SK-N-SH (cell line): Measurements from ENCODE around the gene PPP2R5C. TPM values are rescaled to one million over a fixed set of nuclear protein-coding genes. Genes with fewer than 3 reads are reported as not detected.

Experiments used
- CTCF ChIA-PET: fragments of 300-600, 350-600 bp; formaldehyde crosslinking; extraction: SDS; loops from one replicate; lab custom pipeline; 2021; lab: Yijun Ruan, JAX
- POLR2A ChIA-PET: fragments of 350-600 bp; sonication (Branson Sonifier 250); formaldehyde crosslinking; extraction: SDS; loops from one replicate; lab custom pipeline; 2020; ENCODE audit warnings: antibody characterized with exemption, inconsistent platforms; lab: Yijun Ruan, JAX
- DNase-seq: peaks from one replicate; pipeline ENCODE4 v3.0.0; 2012
- H2AFZ ChIP-seq: fragments of 200-600 bp; sonication (generic); 2 replicates; pipeline ENCODE4 v1.8.1; 2016; ENCODE audit warnings: antibody characterized with exemption, mild to moderate bottlenecking, low read depth
- H3F3A ChIP-seq: fragments of 200-600 bp; sonication (generic); replicated peaks from 2 replicates; pipeline ENCODE3; 2016; ENCODE audit warnings: antibody characterized with exemption, mild to moderate bottlenecking; ENCODE audit not compliant: insufficient read depth
- H3K27ac ChIP-seq, 2 experiments: fragments of 200-500 bp in 1 of 2; fragments of 200-600 bp in 1 of 2; sonication (Bioruptor generic) in 1 of 2; sonication (generic), shearing (Covaris generic) in 1 of 2; 2 replicates each; pipeline versions ENCODE4 v1.5.1 to v1.6.1; 2014 to 2016; ENCODE audit warnings: low read depth in 2 of 2, inconsistent platforms in 1 of 2, low read length in 1 of 2, mild to moderate bottlenecking in 1 of 2, mixed read lengths in 1 of 2
- H3K27me3 ChIP-seq: fragments of 200-600 bp; sonication (generic), shearing (Covaris generic); 2 replicates; pipeline ENCODE4 v1.6.1; 2016; ENCODE audit warnings: mixed run types; ENCODE audit not compliant: insufficient read depth
- H3K36me3 ChIP-seq, 2 experiments: fragments of 200-500 bp in 1 of 2; fragments of 200-600 bp in 1 of 2; sonication (Bioruptor generic) in 1 of 2; sonication (generic) in 1 of 2; replicated peaks in 1 of 2; 2 replicates each; pipeline versions ENCODE3 to v1.5.1; 2014 to 2016; ENCODE audit warnings: low read length in 1 of 2, mild to moderate bottlenecking in 1 of 2; ENCODE audit not compliant: insufficient read depth in 2 of 2, control insufficient read depth in 1 of 2
- H3K4me1 ChIP-seq, 2 experiments: fragments of 200-500 bp in 1 of 2; fragments of 200-600 bp in 1 of 2; sonication (Bioruptor generic) in 1 of 2; sonication (generic), shearing (Covaris generic) in 1 of 2; 2 replicates each; pipeline versions ENCODE4 v1.5.1 to v1.6.1; 2014 to 2016; ENCODE audit warnings: low read depth in 1 of 2, low read length in 1 of 2, mixed run types in 1 of 2; ENCODE audit not compliant: insufficient read depth in 2 of 2, control insufficient read depth in 1 of 2
- H3K4me2 ChIP-seq: fragments of 200-600 bp; sonication (generic), shearing (Covaris generic); 2 replicates; pipeline ENCODE4 v1.6.1; 2017; ENCODE audit warnings: mixed run types
- H3K4me3 ChIP-seq, 2 experiments: fragments of 200-500 bp in 1 of 2; fragments of 200-600 bp in 1 of 2; sonication (Bioruptor generic) in 1 of 2; sonication (generic), shearing (Covaris generic) in 1 of 2; 2 replicates each; pipeline versions ENCODE4 v1.5.1 to v1.8.1; 2014 to 2016; ENCODE audit warnings: low read depth in 2 of 2, inconsistent platforms in 1 of 2, low read length in 1 of 2, mild to moderate bottlenecking in 1 of 2, mixed read lengths in 1 of 2, moderate library complexity in 1 of 2
- H3K79me2 ChIP-seq: fragments of 200-600 bp; sonication (generic); 2 replicates; pipeline ENCODE4 v1.8.1; 2017; ENCODE audit warnings: mild to moderate bottlenecking; ENCODE audit not compliant: insufficient read depth
- H3K9ac ChIP-seq: fragments of 200-600 bp; sonication (generic); 2 replicates; pipeline ENCODE4 v1.6.1; 2017; ENCODE audit warnings: mixed run types
- H3K9me2 ChIP-seq: fragments of 200-600 bp; sonication (generic); 2 replicates; pipeline ENCODE4 v1.6.1; 2017; ENCODE audit warnings: mixed run types
- H3K9me3 ChIP-seq: fragments of 200-600 bp; sonication (generic); 2 replicates; pipeline ENCODE4 v1.6.1; 2017; ENCODE audit warnings: mixed run types, mild to moderate bottlenecking, moderate library complexity
- H4K20me1 ChIP-seq: fragments of 200-600 bp; sonication (generic); 2 replicates; pipeline ENCODE4 v1.6.1; 2017; ENCODE audit warnings: mild to moderate bottlenecking, mixed run types; ENCODE audit not compliant: insufficient read depth
- CHD2 ChIP-seq: fragments of 150-350 bp; IDR thresholded peaks from 2 replicates; pipeline ENCODE4 v1.6.1; 2018; ENCODE audit warnings: low read length; ENCODE audit not compliant: partially characterized antibody
- EZH2phosphoT487 ChIP-seq: fragments of 200-600 bp; sonication (generic); IDR thresholded peaks from 2 replicates; pipeline ENCODE4 v1.6.1; 2017; ENCODE audit warnings: low read depth, mixed run types, mild to moderate bottlenecking, antibody characterized with exemption, moderate library complexity, borderline replicate concordance
- FOSL2 ChIP-seq: IDR thresholded peaks from 2 replicates; pipeline ENCODE4 v1.4.0; 2012; ENCODE audit warnings: low read depth, mild to moderate bottlenecking, moderate library complexity, borderline replicate concordance
- FOXJ3 ChIP-seq: sonication (generic); formaldehyde crosslinking; IDR thresholded peaks from 2 replicates; pipeline ENCODE4 v1.5.1; 2020; ENCODE audit warnings: mild to moderate bottlenecking, missing genetic modification reagents
- GABPA ChIP-seq: IDR thresholded peaks from 2 replicates; pipeline ENCODE4 v1.4.0; 2012; ENCODE audit warnings: low read depth, mild to moderate bottlenecking
- GATA2 ChIP-seq: sonication (generic); formaldehyde crosslinking; IDR thresholded peaks from 2 replicates; pipeline ENCODE4 v1.5.0; 2020; ENCODE audit warnings: mild to moderate bottlenecking, missing genetic modification reagents
- IRF3 ChIP-seq: fragments of 150-350 bp; IDR thresholded peaks from 2 replicates; pipeline ENCODE4 v1.6.1; 2016; ENCODE audit warnings: mild to moderate bottlenecking, low read depth, low read length
- JUND ChIP-seq: IDR thresholded peaks from 2 replicates; pipeline ENCODE4 v1.4.0; 2012
- MXI1 ChIP-seq: IDR thresholded peaks from 2 replicates; pipeline ENCODE4 v1.6.1; 2012; ENCODE audit warnings: mild to moderate bottlenecking, low read depth, low read length, improper control_type of control experiment
- NFIC ChIP-seq: IDR thresholded peaks from 2 replicates; pipeline ENCODE4 v1.4.0; 2012; ENCODE audit warnings: borderline replicate concordance
- NRF1 ChIP-seq: IDR thresholded peaks from 2 replicates; pipeline ENCODE4 v1.6.1; 2012; ENCODE audit warnings: low read depth, mild to moderate bottlenecking, low read length
- PBX3 ChIP-seq: IDR thresholded peaks from 2 replicates; pipeline ENCODE4; 2012
- POLR2AphosphoS5 ChIP-seq: IDR thresholded peaks from 2 replicates; pipeline ENCODE4 v1.6.1; 2012; ENCODE audit warnings: low read depth, low read length
- RAD21 ChIP-seq: IDR thresholded peaks from 2 replicates; pipeline ENCODE4 v1.6.1; 2012; ENCODE audit warnings: mild to moderate bottlenecking, low read length
- RCOR1 ChIP-seq: fragments of 150-350 bp; IDR thresholded peaks from 2 replicates; pipeline ENCODE4 v1.6.1; 2017; ENCODE audit warnings: antibody characterized with exemption, low read length
- TAF1 ChIP-seq: IDR thresholded peaks from 2 replicates; pipeline ENCODE4 v1.6.1; 2012; ENCODE audit warnings: low read depth, mild to moderate bottlenecking, low read length, moderate library complexity, borderline replicate concordance
- YY1 ChIP-seq: IDR thresholded peaks from 2 replicates; pipeline ENCODE4 v1.4.0; 2012; ENCODE audit warnings: low read depth, mild to moderate bottlenecking
- WGBS: methylation state at CpG from one replicate; pipeline ENCODE4 v1.1.6; 2017; ENCODE audit warnings: low lambda C conversion rate; 5-methylcytosine and 5-hydroxymethylcytosine counted together
- polyA plus RNA-seq, 3 experiments: library from polyadenylated mRNA; depleted of rRNA; stranded (reverse); fragments of >200 nt; gene quantifications; 2 replicates each; pipeline ENCODE4 v1.2.3, GENCODE V29; 2012
- TF ChIP-seq, protein P1 (sequence below): IDR thresholded peaks from 2 replicates; pipeline ENCODE4 v1.4.0; 2012; ENCODE audit warnings: low read depth, borderline replicate concordance
- TF ChIP-seq, protein P2 (sequence below): IDR thresholded peaks from 2 replicates; pipeline ENCODE4 v1.4.0; 2012; ENCODE audit warnings: low read depth, borderline replicate concordance

The PPP2R5C gene
- polyA plus RNA-seq, 1 of the 3 experiments (the other 2 are of a cell fraction), result 43.7 TPM

- H3K79me2 ChIP-seq, result no peaks in the 10 kb centered on the region
- no peaks in the 10 kb centered on the region for H3K9me2 ChIP-seq
- no peaks in the 10 kb centered on the region for H3K36me3 ChIP-seq
- WGBS, result 39% methylated on average over 10 of the region's 11 CpGs
- CTCF ChIA-PET, result interaction anchor here (1.0 kb wide), 1 partner anchor 31 kb away, joined by 3 read pairs; no protein-coding TSS in a partner anchor
- no peaks in the 10 kb centered on the region for H3K4me1 ChIP-seq
- no peaks in the 10 kb centered on the region for H4K20me1 ChIP-seq
- H3K9me3 ChIP-seq, result no peaks in the 10 kb centered on the region
- H3K4me2 ChIP-seq, result no peak overlapping the region
- peaks cover 12% of the 10 kb centered on the region; the same call in 1 of the 2 replicates for H3K27me3 ChIP-seq
- no peak for DNase-seq
- no peak overlapping the region for H3K9ac ChIP-seq
- no peaks in the 10 kb centered on the region for H3F3A ChIP-seq
- POLR2A ChIA-PET, result no interaction called here
- no peak for TF ChIP-seq RCOR1
- no peak for TF ChIP-seq FOXJ3 (CRISPR knock-in tag)
- no peak for TF ChIP-seq RAD21
- no peak for TF ChIP-seq IRF3
- TF ChIP-seq CHD2, result no peak
- no peak for TF ChIP-seq GABPA
- no peak for TF ChIP-seq POLR2AphosphoS5
- no peak for TF ChIP-seq TAF1
- TF ChIP-seq NRF1, result no peak
- TF ChIP-seq, protein P1, sequence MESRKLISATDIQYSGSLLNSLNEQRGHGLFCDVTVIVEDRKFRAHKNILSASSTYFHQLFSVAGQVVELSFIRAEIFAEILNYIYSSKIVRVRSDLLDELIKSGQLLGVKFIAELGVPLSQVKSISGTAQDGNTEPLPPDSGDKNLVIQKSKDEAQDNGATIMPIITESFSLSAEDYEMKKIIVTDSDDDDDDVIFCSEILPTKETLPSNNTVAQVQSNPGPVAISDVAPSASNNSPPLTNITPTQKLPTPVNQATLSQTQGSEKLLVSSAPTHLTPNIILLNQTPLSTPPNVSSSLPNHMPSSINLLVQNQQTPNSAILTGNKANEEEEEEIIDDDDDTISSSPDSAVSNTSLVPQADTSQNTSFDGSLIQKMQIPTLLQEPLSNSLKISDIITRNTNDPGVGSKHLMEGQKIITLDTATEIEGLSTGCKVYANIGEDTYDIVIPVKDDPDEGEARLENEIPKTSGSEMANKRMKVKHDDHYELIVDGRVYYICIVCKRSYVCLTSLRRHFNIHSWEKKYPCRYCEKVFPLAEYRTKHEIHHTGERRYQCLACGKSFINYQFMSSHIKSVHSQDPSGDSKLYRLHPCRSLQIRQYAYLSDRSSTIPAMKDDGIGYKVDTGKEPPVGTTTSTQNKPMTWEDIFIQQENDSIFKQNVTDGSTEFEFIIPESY, result no peak
- no peak for TF ChIP-seq GATA2 (CRISPR knock-in tag)
- H3K4me3 ChIP-seq, result no peak overlapping the region
- no peak overlapping the region for H3K27ac ChIP-seq
- H2AFZ ChIP-seq, result no peak overlapping the region
Observed at GRCh38 chr14:101737414-101738339, 23.8 kb upstream of the PPP2R5C start.

DNA sequence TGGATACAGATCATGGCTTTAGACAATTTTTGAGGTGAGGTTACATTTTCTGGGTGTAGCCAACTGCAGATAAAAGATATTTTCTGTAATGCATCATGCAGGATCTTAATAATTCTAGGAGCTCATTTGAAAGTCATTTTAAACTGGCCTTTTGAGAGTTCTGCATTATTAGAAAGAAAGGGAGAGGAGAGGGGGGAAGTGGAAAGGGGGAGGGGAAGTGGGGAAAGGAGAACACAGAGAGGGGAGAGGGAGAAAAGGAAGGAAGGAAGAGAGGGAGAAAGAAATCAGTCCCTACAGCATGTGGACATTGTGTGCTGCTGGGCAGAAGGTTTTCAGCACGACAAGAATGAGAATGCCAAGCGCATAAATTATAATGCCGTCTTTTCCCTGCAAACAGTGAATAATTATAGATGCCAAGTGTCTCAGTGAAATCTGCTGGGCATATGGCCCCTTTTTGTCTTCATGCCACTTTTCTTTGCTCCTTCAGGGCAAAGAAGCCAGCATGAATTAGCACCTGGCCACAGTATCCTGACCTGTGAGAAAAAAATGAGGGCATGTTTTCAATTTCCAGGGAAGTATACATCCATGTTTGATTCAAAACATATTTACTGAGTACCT is 22.7 kb upstream of the PPP2R5C start:
- Histone ChIP-seq H3K4me1 (no peaks in the 10 kb centered on the region), H3K27ac (no peak overlapping the region), H3K79me2 (no peaks in the 10 kb centered on the region), H3F3A (no peaks in the 10 kb centered on the region), H3K36me3 (no peaks in the 10 kb centered on the region), H3K27me3 (peaks cover 12% of the 10 kb centered on the region; the same call in 1 of the 2 replicates), H3K9me3 (no peaks in the 10 kb centered on the region), H3K9ac (no peak overlapping the region), H3K4me3 (no peak overlapping the region), H2AFZ (no peak overlapping the region), H4K20me1 (no peaks in the 10 kb centered on the region), H3K4me2 (no peak overlapping the region), H3K9me2 (no peaks in the 10 kb centered on the region)
- POLR2A ChIA-PET, result no interaction called here
- WGBS, result 17% methylated on average over 3 of the region's 3 CpGs
- CTCF ChIA-PET, result interaction anchor here (0.6 kb wide), 1 partner anchor 32 kb away, joined by 3 read pairs; no protein-coding TSS in a partner anchor
- no peak for DNase-seq
- TF ChIP-seq JUND (no peak), EZH2phosphoT487 (no peak), FOSL2 (no peak), NFIC (no peak), MXI1 (no peak), PBX3 (no peak), POLR2AphosphoS5 (no peak), GABPA (no peak), RCOR1 (no peak), YY1 (no peak)
- TF ChIP-seq, protein P1, result no peak
- TF ChIP-seq, protein P2, sequence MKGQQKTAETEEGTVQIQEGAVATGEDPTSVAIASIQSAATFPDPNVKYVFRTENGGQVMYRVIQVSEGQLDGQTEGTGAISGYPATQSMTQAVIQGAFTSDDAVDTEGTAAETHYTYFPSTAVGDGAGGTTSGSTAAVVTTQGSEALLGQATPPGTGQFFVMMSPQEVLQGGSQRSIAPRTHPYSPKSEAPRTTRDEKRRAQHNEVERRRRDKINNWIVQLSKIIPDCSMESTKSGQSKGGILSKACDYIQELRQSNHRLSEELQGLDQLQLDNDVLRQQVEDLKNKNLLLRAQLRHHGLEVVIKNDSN, result no peak
